ENCODE data around the gene UCHL3.

The UCHL3 gene

GRCh38 chr13:75583091-75583490 is 33.5 kb downstream of the UCHL3 start:
- Histone ChIP-seq H3K27ac (ENCODE audit: low read depth, low read length) (no peak overlapping the region), H3K4me3 (ENCODE audit: low read depth in 1 of 2, low read length in 2 of 2) (no peak overlapping the region), H3K9ac (ENCODE audit: low read depth in 1 of 2, low read length in 2 of 2) (no peak overlapping the region), H3K4me1 (ENCODE audit: control insufficient read depth in 1 of 2, insufficient read depth in 2 of 2, low read length in 2 of 2) (no peaks in the 10 kb centered on the region), H3K36me3 (ENCODE audit: control insufficient read depth in 1 of 2, insufficient read depth in 2 of 2, low read length in 2 of 2) (peaks cover 7 to 13% of the 10 kb centered on the region in 2 donors), H3K27me3 (ENCODE audit: control insufficient read depth in 1 of 2, insufficient read depth in 2 of 2, low read length in 2 of 2) (no peaks in the 10 kb centered on the region), H3K9me3 (ENCODE audit: control insufficient read depth in 1 of 2, low read length in 2 of 2) (peaks cover 6 to 18% of the 10 kb centered on the region in 2 donors)

DNA sequence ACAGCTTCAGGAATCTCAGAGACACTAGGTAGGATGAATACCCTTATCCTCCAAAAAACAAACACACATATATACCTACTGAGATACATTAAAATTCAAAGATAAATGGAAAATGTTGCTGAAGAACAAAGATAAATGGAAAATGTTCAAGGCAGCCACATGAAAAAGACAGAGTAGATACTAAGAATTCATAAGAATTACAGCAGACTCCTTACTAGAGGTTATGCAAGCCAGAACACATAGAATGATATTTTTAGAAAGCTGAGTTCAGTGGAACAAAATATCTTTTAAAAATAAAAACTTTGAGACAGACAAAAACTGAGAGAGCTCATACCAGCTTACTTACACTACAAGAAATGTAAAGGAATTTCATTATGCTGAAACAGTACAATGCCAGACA is 35.6 kb downstream of the UCHL3 start:
- H3K27ac ChIP-seq (ENCODE audit: low read depth, low read length) = no peak overlapping the region
- H3K9ac ChIP-seq (ENCODE audit: low read depth in 1 of 2, low read length in 2 of 2) = no peak overlapping the region
- no peaks in the 10 kb centered on the region for H3K27me3 ChIP-seq (ENCODE audit: control insufficient read depth in 1 of 2, insufficient read depth in 2 of 2, low read length in 2 of 2)
- no peak overlapping the region for H3K4me3 ChIP-seq (ENCODE audit: low read depth in 1 of 2, low read length in 2 of 2)
- H3K9me3 ChIP-seq (ENCODE audit: control insufficient read depth in 1 of 2, low read length in 2 of 2) = peaks cover 6 to 18% of the 10 kb centered on the region in 2 donors
- H3K4me1 ChIP-seq (ENCODE audit: control insufficient read depth in 1 of 2, insufficient read depth in 2 of 2, low read length in 2 of 2) = no peaks in the 10 kb centered on the region
- H3K36me3 ChIP-seq (ENCODE audit: control insufficient read depth in 1 of 2, insufficient read depth in 2 of 2, low read length in 2 of 2) = peaks cover 12 to 18% of the 10 kb centered on the region in 2 donors

- H3K9me3 ChIP-seq (ENCODE audit: control insufficient read depth in 1 of 2, low read length in 2 of 2) = peaks cover 6 to 18% of the 10 kb centered on the region in 2 donors
Observed at GRCh38 chr13:75587679-75588078, 38.1 kb downstream of the UCHL3 start.

DNA sequence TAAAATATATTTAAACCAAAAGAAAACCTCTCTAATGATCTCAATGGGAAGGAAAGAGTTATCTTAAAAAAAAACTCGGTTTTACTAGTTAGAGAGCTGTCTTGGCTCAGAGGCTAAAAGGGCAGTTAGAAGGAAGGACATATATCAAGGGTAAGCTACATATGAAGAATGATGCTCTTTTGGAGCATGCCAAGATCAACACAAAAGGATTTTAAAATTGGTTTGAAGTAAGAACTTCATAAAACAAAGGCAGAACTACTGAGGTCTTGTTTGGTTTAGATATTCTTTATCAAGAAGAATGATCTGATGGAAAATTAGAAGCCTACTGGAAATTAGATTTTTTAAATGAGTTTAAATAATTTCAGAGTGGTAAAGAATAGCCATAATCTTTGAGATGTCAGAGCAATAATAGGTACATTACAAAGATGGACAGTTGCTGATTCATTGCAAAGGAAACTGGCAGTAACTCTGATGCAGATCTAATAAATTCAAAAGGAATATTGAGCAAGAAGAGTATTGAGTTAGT is 47.1 kb downstream of the UCHL3 start:
- Histone ChIP-seq H3K27me3 (ENCODE audit: control insufficient read depth in 1 of 2, insufficient read depth in 2 of 2, low read length in 2 of 2) (no peaks in the 10 kb centered on the region), H3K4me3 (ENCODE audit: low read depth in 1 of 2, low read length in 2 of 2) (no peak overlapping the region), H3K9ac (ENCODE audit: low read depth in 1 of 2, low read length in 2 of 2) (no peak overlapping the region), H3K4me1 (ENCODE audit: control insufficient read depth in 1 of 2, insufficient read depth in 2 of 2, low read length in 2 of 2) (no peaks in the 10 kb centered on the region), H3K36me3 (ENCODE audit: control insufficient read depth in 1 of 2, insufficient read depth in 2 of 2, low read length in 2 of 2) (peaks cover 0 to 18% of the 10 kb centered on the region in 2 donors), H3K9me3 (ENCODE audit: control insufficient read depth in 1 of 2, low read length in 2 of 2) (no peaks in the 10 kb centered on the region), H3K27ac (ENCODE audit: low read depth, low read length) (no peak overlapping the region)

More at GRCh38 chr13:75587679-75588078, 38.1 kb downstream of the UCHL3 start:
- Histone ChIP-seq H3K36me3 (ENCODE audit: control insufficient read depth in 1 of 2, insufficient read depth in 2 of 2, low read length in 2 of 2) (peaks cover 13 to 20% of the 10 kb centered on the region in 2 donors), H3K27me3 (ENCODE audit: control insufficient read depth in 1 of 2, insufficient read depth in 2 of 2, low read length in 2 of 2) (no peaks in the 10 kb centered on the region), H3K4me1 (ENCODE audit: control insufficient read depth in 1 of 2, insufficient read depth in 2 of 2, low read length in 2 of 2) (no peaks in the 10 kb centered on the region), H3K9ac (ENCODE audit: low read depth in 1 of 2, low read length in 2 of 2) (no peak overlapping the region), H3K27ac (ENCODE audit: low read depth, low read length) (no peak overlapping the region), H3K4me3 (ENCODE audit: low read depth in 1 of 2, low read length in 2 of 2) (no peak overlapping the region)

DNA sequence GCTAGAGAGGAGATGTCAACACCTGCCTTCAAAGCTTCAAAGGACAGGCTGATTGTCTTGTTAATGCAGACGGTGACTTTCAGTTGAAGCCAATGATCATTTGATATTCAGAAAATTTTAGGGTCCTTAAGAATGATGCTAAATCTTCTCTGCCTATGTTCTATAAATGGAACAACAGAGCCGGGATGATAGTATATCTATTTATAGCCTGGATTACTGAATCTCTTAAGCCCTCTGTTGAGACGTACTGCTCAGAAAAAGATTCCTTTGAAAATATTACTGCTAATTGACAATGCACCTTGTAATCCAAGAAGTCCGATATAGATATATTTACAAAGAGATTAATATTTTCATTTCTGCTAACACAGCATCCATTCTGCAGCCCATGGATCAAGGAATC is 50.8 kb downstream of the UCHL3 start:
- Histone ChIP-seq H3K4me1 (ENCODE audit: control insufficient read depth in 1 of 2, insufficient read depth in 2 of 2, low read length in 2 of 2) (no peaks in the 10 kb centered on the region), H3K27ac (ENCODE audit: low read depth, low read length) (no peak overlapping the region), H3K36me3 (ENCODE audit: control insufficient read depth in 1 of 2, insufficient read depth in 2 of 2, low read length in 2 of 2) (peaks cover 0 to 18% of the 10 kb centered on the region in 2 donors), H3K9ac (ENCODE audit: low read depth in 1 of 2, low read length in 2 of 2) (no peak overlapping the region), H3K9me3 (ENCODE audit: control insufficient read depth in 1 of 2, low read length in 2 of 2) (no peaks in the 10 kb centered on the region), H3K27me3 (ENCODE audit: control insufficient read depth in 1 of 2, insufficient read depth in 2 of 2, low read length in 2 of 2) (no peaks in the 10 kb centered on the region), H3K4me3 (ENCODE audit: low read depth in 1 of 2, low read length in 2 of 2) (no peak overlapping the region)

GRCh38 chr13:75603038-75603437 is 53.4 kb downstream of the UCHL3 start:
- Histone ChIP-seq H3K9me3 (ENCODE audit: control insufficient read depth in 1 of 2, low read length in 2 of 2) (no peaks in the 10 kb centered on the region), H3K36me3 (ENCODE audit: control insufficient read depth in 1 of 2, insufficient read depth in 2 of 2, low read length in 2 of 2) (peaks cover 0 to 14% of the 10 kb centered on the region in 2 donors)

GRCh38 chr13:75607447-75607846 is 57.9 kb downstream of the UCHL3 start:
- no peaks in the 10 kb centered on the region for H3K27me3 ChIP-seq (ENCODE audit: control insufficient read depth in 1 of 2, insufficient read depth in 2 of 2, low read length in 2 of 2)

More at GRCh38 chr13:75603038-75603437, 53.4 kb downstream of the UCHL3 start:
- Histone ChIP-seq H3K27ac (ENCODE audit: low read depth, low read length) (no peak overlapping the region), H3K4me3 (ENCODE audit: low read depth in 1 of 2, low read length in 2 of 2) (no peak overlapping the region), H3K9ac (ENCODE audit: low read depth in 1 of 2, low read length in 2 of 2) (no peak overlapping the region), H3K27me3 (ENCODE audit: control insufficient read depth in 1 of 2, insufficient read depth in 2 of 2, low read length in 2 of 2) (no peaks in the 10 kb centered on the region), H3K4me1 (ENCODE audit: control insufficient read depth in 1 of 2, insufficient read depth in 2 of 2, low read length in 2 of 2) (no peaks in the 10 kb centered on the region)

DNA sequence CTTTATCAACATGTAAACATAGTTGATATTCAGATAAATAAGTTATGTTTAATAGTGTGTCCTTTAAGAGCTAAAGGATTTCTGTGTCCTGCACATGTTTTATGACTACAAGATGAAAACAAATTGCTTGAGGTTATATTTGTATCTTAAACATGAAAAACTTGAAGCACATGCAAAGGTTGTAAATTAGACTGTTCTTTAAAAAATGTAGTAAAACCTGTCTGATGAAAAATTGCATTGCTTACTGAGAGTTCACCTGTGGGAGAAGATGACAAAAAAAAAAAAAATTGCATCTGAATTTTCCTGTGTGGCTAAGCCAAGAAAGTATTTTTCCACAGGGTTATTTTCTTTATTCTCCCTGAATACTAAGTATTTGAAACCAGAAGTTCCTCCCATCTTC is 60.9 kb downstream of the UCHL3 start:
- no peak overlapping the region for H3K4me3 ChIP-seq (ENCODE audit: low read depth in 1 of 2, low read length in 2 of 2)
- no peaks in the 10 kb centered on the region for H3K9me3 ChIP-seq (ENCODE audit: control insufficient read depth in 1 of 2, low read length in 2 of 2)
- H3K36me3 ChIP-seq (ENCODE audit: control insufficient read depth in 1 of 2, insufficient read depth in 2 of 2, low read length in 2 of 2) = peaks cover 0 to 5% of the 10 kb centered on the region in 2 donors
- H3K4me1 ChIP-seq (ENCODE audit: control insufficient read depth in 1 of 2, insufficient read depth in 2 of 2, low read length in 2 of 2) = no peaks in the 10 kb centered on the region
- H3K9ac ChIP-seq (ENCODE audit: low read depth in 1 of 2, low read length in 2 of 2) = no peak overlapping the region
- H3K27ac ChIP-seq (ENCODE audit: low read depth, low read length) = no peak overlapping the region
- H3K27me3 ChIP-seq (ENCODE audit: control insufficient read depth in 1 of 2, insufficient read depth in 2 of 2, low read length in 2 of 2) = no peaks in the 10 kb centered on the region

More at GRCh38 chr13:75607447-75607846, 57.9 kb downstream of the UCHL3 start:
- H3K4me3 ChIP-seq (ENCODE audit: low read depth in 1 of 2, low read length in 2 of 2) = no peak overlapping the region
- H3K4me1 ChIP-seq (ENCODE audit: control insufficient read depth in 1 of 2, insufficient read depth in 2 of 2, low read length in 2 of 2) = no peaks in the 10 kb centered on the region
- H3K9ac ChIP-seq (ENCODE audit: low read depth in 1 of 2, low read length in 2 of 2) = no peak overlapping the region
- H3K27ac ChIP-seq (ENCODE audit: low read depth, low read length) = no peak overlapping the region
- peaks cover 0 to 5% of the 10 kb centered on the region in 2 donors for H3K36me3 ChIP-seq (ENCODE audit: control insufficient read depth in 1 of 2, insufficient read depth in 2 of 2, low read length in 2 of 2)
- H3K9me3 ChIP-seq (ENCODE audit: control insufficient read depth in 1 of 2, low read length in 2 of 2) = no peaks in the 10 kb centered on the region

- no peak overlapping the region for H3K9ac ChIP-seq (ENCODE audit: low read depth in 1 of 2, low read length in 2 of 2)
- H3K4me1 ChIP-seq (ENCODE audit: control insufficient read depth in 1 of 2, insufficient read depth in 2 of 2, low read length in 2 of 2) = no peaks in the 10 kb centered on the region
- no peak overlapping the region for H3K27ac ChIP-seq (ENCODE audit: low read depth, low read length)
- no peaks in the 10 kb centered on the region for H3K27me3 ChIP-seq (ENCODE audit: control insufficient read depth in 1 of 2, insufficient read depth in 2 of 2, low read length in 2 of 2)
- no peak overlapping the region for H3K4me3 ChIP-seq (ENCODE audit: low read depth in 1 of 2, low read length in 2 of 2)
- H3K9me3 ChIP-seq (ENCODE audit: control insufficient read depth in 1 of 2, low read length in 2 of 2) = no peaks in the 10 kb centered on the region
- no peaks in the 10 kb centered on the region for H3K36me3 ChIP-seq (ENCODE audit: control insufficient read depth in 1 of 2, insufficient read depth in 2 of 2, low read length in 2 of 2)
Observed at GRCh38 chr13:75612354-75612753, 62.8 kb downstream of the UCHL3 start.

GRCh38 chr13:75617230-75617629 is 67.6 kb downstream of the UCHL3 start:
- Histone ChIP-seq H3K9me3 (ENCODE audit: control insufficient read depth in 1 of 2, low read length in 2 of 2) (no peaks in the 10 kb centered on the region), H3K9ac (ENCODE audit: low read depth in 1 of 2, low read length in 2 of 2) (no peak overlapping the region), H3K4me3 (ENCODE audit: low read depth in 1 of 2, low read length in 2 of 2) (no peak overlapping the region), H3K4me1 (ENCODE audit: control insufficient read depth in 1 of 2, insufficient read depth in 2 of 2, low read length in 2 of 2) (no peaks in the 10 kb centered on the region), H3K36me3 (ENCODE audit: control insufficient read depth in 1 of 2, insufficient read depth in 2 of 2, low read length in 2 of 2) (no peaks in the 10 kb centered on the region), H3K27me3 (ENCODE audit: control insufficient read depth in 1 of 2, insufficient read depth in 2 of 2, low read length in 2 of 2) (no peaks in the 10 kb centered on the region), H3K27ac (ENCODE audit: low read depth, low read length) (no peak overlapping the region)
